ENCODE data around the gene PTPA. TPM values are rescaled to one million over a fixed set of nuclear protein-coding genes. Genes with fewer than 3 reads are reported as not detected.
A peak's percentile ranks its signal among the peaks of the same experiment; 100 is the strongest.

Gene PTPA
- polyA plus RNA-seq, 3 donors = 11.7 to 38.5 (median 12.4) TPM

DNA sequence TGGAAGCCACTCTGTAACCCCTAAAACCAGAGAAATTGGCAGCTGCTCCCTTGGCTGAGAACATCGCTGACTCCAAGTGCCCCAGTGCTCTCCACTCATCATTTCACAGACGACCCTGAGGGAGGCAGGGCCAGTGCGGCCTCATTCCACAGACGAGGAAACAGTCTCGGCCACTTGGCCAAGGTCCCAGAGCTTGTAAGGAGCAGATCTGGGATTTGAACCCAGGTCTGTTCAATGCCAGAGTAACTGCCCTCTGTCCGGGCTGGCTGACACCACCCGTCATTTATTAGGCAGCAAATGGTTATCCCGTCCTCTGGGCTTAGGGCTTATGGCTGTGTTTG lies 86.7 kb downstream of the PTPA start:
- Histone ChIP-seq H3K9me3 (replicated peaks in 1 of 2; ENCODE audit: control insufficient read depth in 1 of 2, insufficient read depth in 1 of 2, low read length in 2 of 2) (no peaks in the 10 kb centered on the region), H2AFZ (ENCODE audit: insufficient read depth, low read depth, low read length, poor library complexity, severe bottlenecking) (peak overlapping the region; percentile 15), H3K9ac (ENCODE audit: insufficient read depth, low read length, poor library complexity, severe bottlenecking) (no peak overlapping the region), H3K36me3 (replicated peaks in 1 of 2; ENCODE audit: control insufficient read depth in 1 of 2, insufficient read depth in 2 of 2, low read length in 2 of 2) (no peaks in the 10 kb centered on the region), H3K4me2 (replicated peaks; ENCODE audit: extremely low read depth, low read length, poor library complexity, severe bottlenecking) (peak overlapping the region; percentile 27), H4K20me1 (ENCODE audit: insufficient read depth, low read length) (no peaks in the 10 kb centered on the region), H3K4me1 (ENCODE audit: control insufficient read depth in 1 of 2, insufficient read depth in 2 of 2, low read length in 2 of 2) (peaks cover 9 to 15% of the 10 kb centered on the region in 2 donors), H3K79me2 (ENCODE audit: insufficient read depth, low read length) (no peaks in the 10 kb centered on the region), H3K27ac (ENCODE audit: low read depth in 1 of 2, low read length in 2 of 2) (no peak overlapping the region), H3K27me3 (ENCODE audit: control insufficient read depth in 2 of 2, insufficient read depth in 2 of 2, low read length in 2 of 2) (peaks cover 0 to 6% of the 10 kb centered on the region in 2 donors), H3K4me3 (replicated peaks in 1 of 3; ENCODE audit: low read depth in 2 of 3, low read length in 3 of 3) (no peak overlapping the region)
- Mint-ChIP-seq H3K9me3 (peaks cover 0 to 2% (median 0%) of the 10 kb centered on the region in 7 donors), H3K4me3 (peak overlapping the region in 1 of 2 donors; percentile 65), H3K27me3 (ENCODE audit: low read depth in 3 of 3) (peaks cover 18 to 35% (median 21%) of the 10 kb centered on the region in 3 donors), H3K4me1 (peaks cover 17% of the 10 kb centered on the region), H3K27ac (peak overlapping the region in 3 of 7 donors; percentile 36 to 70 (median 48)), H3K36me3 (peaks cover 0 to 2% of the 10 kb centered on the region in 2 donors)
- TF ChIP-seq CTCF (IDR thresholded peaks at IDR 0.05) = no peak
- 56% methylated on average over 8 of the region's 8 CpGs for whole genome bisulfite sequencing (ENCODE audit: insufficient coverage)
- no peak for DNase-seq
- intact Hi-C loops (cut with micrococcal nuclease) = no loop called here

Other genes with a start within 250 kb of the PTPA start
- 1 to 10 TPM; 2.4 to 4.5 (median 3.6) TPM for gene KYAT1, start 229.5 kb upstream of the PTPA start, polyA plus RNA-seq
- 10 to 100 TPM in 2 of 3 donors, 1 to 10 TPM in 1; 7.8 to 10.8 (median 10.3) TPM for gene LRRC8A, start 229.3 kb upstream of the PTPA start, polyA plus RNA-seq
- under 1 TPM in 1 of 3 donors, not detected in 2; 0.29 TPM for gene PHYHD1, start 190.4 kb upstream of the PTPA start, polyA plus RNA-seq
- 1 to 10 TPM in 2 of 3 donors, under 1 TPM in 1; 0.76 to 8.5 (median 7.0) TPM for gene DOLK, start 163.8 kb upstream of the PTPA start, polyA plus RNA-seq
- gene NUP188, start 163.7 kb upstream of the PTPA start, polyA plus RNA-seq = 10 to 100 TPM; 10.5 to 28.2 (median 17.2) TPM
- 10 to 100 TPM in 2 of 3 donors, 1 to 10 TPM in 1; 8.0 to 77.0 (median 25.9) TPM for gene SH3GLB2, start 83.1 kb upstream of the PTPA start, polyA plus RNA-seq
- gene MIGA2, start 74.8 kb upstream of the PTPA start, polyA plus RNA-seq = 10 to 100 TPM in 1 of 3 donors, 1 to 10 TPM in 2; 1.9 to 45.4 (median 5.9) TPM
- gene DOLPP1, start 30.3 kb upstream of the PTPA start, polyA plus RNA-seq = 1 to 10 TPM; 5.4 to 6.6 (median 5.9) TPM
- gene CRAT, start 622 bp upstream of the PTPA start, polyA plus RNA-seq = 10 to 100 TPM; 12.2 to 19.4 (median 15.0) TPM
- 10 to 100 TPM in 1 of 3 donors, under 1 TPM in 2; 0.36 to 15.5 (median 0.79) TPM for gene IER5L, start 66.8 kb downstream of the PTPA start, polyA plus RNA-seq

All from CD14-positive monocyte (primary cell).